OCI-LY7 (cell line): ENCODE results near the gene AGXT2.

Experiments
- CTCF ChIP-seq: fragments of 200-600 bp; sonication (generic); conservative IDR thresholded peaks from 2 replicates; pipeline ENCODE4 v1.5.1; 2014; ENCODE audit warnings: mild to moderate bottlenecking, antibody characterized with exemption, low read length, moderate library complexity, mixed read lengths
- EZH2phosphoT487 ChIP-seq: fragments of 200-600 bp; sonication (generic); IDR thresholded peaks from 2 replicates; pipeline ENCODE4 v1.6.1; 2018; ENCODE audit warnings: low read depth, borderline replicate concordance, mild to moderate bottlenecking, mixed run types, antibody characterized with exemption, low read length, moderate library complexity, mixed read lengths

- no peak for TF ChIP-seq CTCF
- no peak for TF ChIP-seq EZH2phosphoT487
Observed at GRCh38 chr5:35096216-35096615, 48.5 kb upstream of the AGXT2 start.
